Measurements from ENCODE around the gene CYS1. TPM values are rescaled to one million over a fixed set of nuclear protein-coding genes. Genes with fewer than 3 reads are reported as not detected.

CYS1 gene
- total RNA-seq, 1 donor from 2014 or later: 0.56 TPM

- Histone ChIP-seq H3K4me3 (no peak overlapping the region), H2AFZ (replicated peaks) (no peak overlapping the region), H3K27me3 (no peaks in the 10 kb centered on the region), H3K79me2 (ENCODE audit: low read depth) (no peaks in the 10 kb centered on the region), H3K9me3 (ENCODE audit: low read depth) (no peaks in the 10 kb centered on the region), H3K36me3 (no peaks in the 10 kb centered on the region), H3K4me2 (no peak overlapping the region), H3K27ac (no peak overlapping the region), H3K9ac (no peak overlapping the region), H3F3A (ENCODE audit: low read depth) (no peaks in the 10 kb centered on the region), H4K20me1 (ENCODE audit: low read depth) (no peaks in the 10 kb centered on the region), H3K4me1 (no peaks in the 10 kb centered on the region)
- no peak for DNase-seq (ENCODE audit: low spot score)
- Mint-ChIP-seq H3K36me3 (no peaks in the 10 kb centered on the region), H3K27me3 (ENCODE audit: insufficient read depth, low read depth) (peaks cover 2% of the 10 kb centered on the region), H3K27ac (no peak overlapping the region), H3K4me3 (no peak overlapping the region), H3K9me3 (no peaks in the 10 kb centered on the region), H3K4me1 (peaks cover 30% of the 10 kb centered on the region)
- TF ChIP-seq CTCF (IDR thresholded peaks at IDR 0.05): no peak
- no peak for TF ChIP-seq EZH2 (IDR thresholded peaks at IDR 0.05)
- no peak for TF ChIP-seq EZH2phosphoT487 (IDR thresholded peaks at IDR 0.05)
Measured at GRCh38 chr2:10009811-10010781, 70.1 kb downstream of the CYS1 start.

- Histone ChIP-seq H3K36me3 (no peaks in the 10 kb centered on the region), H2AFZ (replicated peaks) (no peak overlapping the region), H4K20me1 (ENCODE audit: low read depth) (no peaks in the 10 kb centered on the region), H3K4me2 (no peak overlapping the region), H3K27ac (no peak overlapping the region), H3K4me3 (no peak overlapping the region), H3F3A (ENCODE audit: low read depth) (no peaks in the 10 kb centered on the region), H3K4me1 (no peaks in the 10 kb centered on the region), H3K79me2 (ENCODE audit: low read depth) (no peaks in the 10 kb centered on the region), H3K27me3 (no peaks in the 10 kb centered on the region), H3K9me3 (ENCODE audit: low read depth) (no peaks in the 10 kb centered on the region), H3K9ac (no peak overlapping the region)
- H3K9me3 Mint-ChIP-seq: no peaks in the 10 kb centered on the region
- H3K36me3 Mint-ChIP-seq: no peaks in the 10 kb centered on the region
- H3K27ac Mint-ChIP-seq: no peak overlapping the region
- peaks cover 30% of the 10 kb centered on the region for H3K4me1 Mint-ChIP-seq
- peaks cover 2% of the 10 kb centered on the region for H3K27me3 Mint-ChIP-seq (ENCODE audit: insufficient read depth, low read depth)
- no peak overlapping the region for H3K4me3 Mint-ChIP-seq
- no peak for DNase-seq (ENCODE audit: low spot score)
- TF ChIP-seq EZH2phosphoT487 (IDR thresholded peaks at IDR 0.05) (no peak), EZH2 (IDR thresholded peaks at IDR 0.05) (no peak), CTCF (IDR thresholded peaks at IDR 0.05) (no peak)
Measured at GRCh38 chr2:10009271-10009810, 70.9 kb downstream of the CYS1 start.

GRCh38 chr2:10008809-10009176 lies 71.4 kb downstream of the CYS1 start:
- DNase-seq (ENCODE audit: low spot score): no peak
- no peaks in the 10 kb centered on the region for H3K79me2 ChIP-seq (ENCODE audit: low read depth)
- H3K4me3 ChIP-seq: no peak overlapping the region
- H3K9ac ChIP-seq: no peak overlapping the region
- H3K36me3 ChIP-seq: no peaks in the 10 kb centered on the region
- Mint-ChIP-seq H3K27ac (peak overlapping the region; percentile 3), H3K9me3 (no peaks in the 10 kb centered on the region), H3K4me1 (peaks cover 30% of the 10 kb centered on the region), H3K27me3 (ENCODE audit: insufficient read depth, low read depth) (peaks cover 2% of the 10 kb centered on the region), H3K36me3 (no peaks in the 10 kb centered on the region), H3K4me3 (no peak overlapping the region)
- H2AFZ ChIP-seq (replicated peaks): no peak overlapping the region
- no peak overlapping the region for H3K4me2 ChIP-seq
- no peaks in the 10 kb centered on the region for H3K9me3 ChIP-seq (ENCODE audit: low read depth)
- H3K27ac ChIP-seq: no peak overlapping the region
- no peaks in the 10 kb centered on the region for H4K20me1 ChIP-seq (ENCODE audit: low read depth)
- no peak for TF ChIP-seq EZH2phosphoT487 (IDR thresholded peaks at IDR 0.05)
- TF ChIP-seq EZH2 (IDR thresholded peaks at IDR 0.05): no peak
- TF ChIP-seq CTCF (IDR thresholded peaks at IDR 0.05): no peak
- H3F3A ChIP-seq (ENCODE audit: low read depth): no peaks in the 10 kb centered on the region
- no peaks in the 10 kb centered on the region for H3K27me3 ChIP-seq
- no peaks in the 10 kb centered on the region for H3K4me1 ChIP-seq
